ENCODE results near the gene CAPN2. TPM values are rescaled to one million over a fixed set of nuclear protein-coding genes. Genes with fewer than 3 reads are reported as not detected.

CAPN2 gene
- polyA plus RNA-seq, 1 experiment = 433 TPM

- peak overlapping the region; percentile 100 for H3K27ac ChIP-seq (ENCODE audit: low read depth, low read length)
- peak overlapping the region; percentile 54 for H3K4me3 ChIP-seq (ENCODE audit: low read depth, low read length)
- ChIA-PET POLR2A (interaction anchor here (0.6 to 2.1 kb wide), 20 partner anchors 9 to 1221 kb away, joined by 3 to 19 read pairs (median 5); partner anchors contain the start of genes CAPN2, NVL and TP53BP2), CTCF (interaction anchor here (0.7 to 5.2 kb wide), 9 partner anchors 11 to 632 kb away, joined by 3 to 69 read pairs (median 3); partner anchors contain the start of gene CAPN2)
- DNase-seq (ENCODE audit: low read depth, low spot score) = peak; percentile 95
- no peaks in the 10 kb centered on the region for H3K27me3 ChIP-seq (ENCODE audit: control insufficient read depth, insufficient read depth, low read length)
- H3K9me3 ChIP-seq (ENCODE audit: control insufficient read depth, insufficient read depth, low read length) = no peaks in the 10 kb centered on the region
- TF ChIP-seq CTCF (IDR thresholded peaks at IDR 0.05; ENCODE audit: low read depth, low read length) = no peak
Measured at GRCh38 chr1:223700942-223701637, 11.2 kb upstream of the CAPN2 start.

GRCh38 chr1:223702735-223703667 is 9.3 kb upstream of the CAPN2 start:
- no peak for DNase-seq (ENCODE audit: low read depth, low spot score)
- H3K27me3 ChIP-seq (ENCODE audit: control insufficient read depth, insufficient read depth, low read length) = no peaks in the 10 kb centered on the region
- ChIA-PET CTCF (interaction anchor here (5.2 kb wide), 1 partner anchor 46 kb away, joined by 69 read pairs; no protein-coding TSS in a partner anchor), POLR2A (no interaction called here)
- no peaks in the 10 kb centered on the region for H3K9me3 ChIP-seq (ENCODE audit: control insufficient read depth, insufficient read depth, low read length)
- peak overlapping the region; percentile 85 for H3K27ac ChIP-seq (ENCODE audit: low read depth, low read length)
- peak overlapping the region; percentile 46 for H3K4me3 ChIP-seq (ENCODE audit: low read depth, low read length)
- no peak for TF ChIP-seq CTCF (IDR thresholded peaks at IDR 0.05; ENCODE audit: low read depth, low read length)

- ChIA-PET POLR2A (no interaction called here), CTCF (no interaction called here)
- no peak overlapping the region for H3K4me3 ChIP-seq (ENCODE audit: low read depth, low read length)
- H3K27me3 ChIP-seq (ENCODE audit: control insufficient read depth, insufficient read depth, low read length) = no peaks in the 10 kb centered on the region
- DNase-seq (ENCODE audit: low read depth, low spot score) = no peak
- TF ChIP-seq CTCF (IDR thresholded peaks at IDR 0.05; ENCODE audit: low read depth, low read length) = no peak
- no peaks in the 10 kb centered on the region for H3K9me3 ChIP-seq (ENCODE audit: control insufficient read depth, insufficient read depth, low read length)
- no peak overlapping the region for H3K27ac ChIP-seq (ENCODE audit: low read depth, low read length)
Measured at GRCh38 chr1:223703668-223704013, 8.7 kb upstream of the CAPN2 start.

DNA sequence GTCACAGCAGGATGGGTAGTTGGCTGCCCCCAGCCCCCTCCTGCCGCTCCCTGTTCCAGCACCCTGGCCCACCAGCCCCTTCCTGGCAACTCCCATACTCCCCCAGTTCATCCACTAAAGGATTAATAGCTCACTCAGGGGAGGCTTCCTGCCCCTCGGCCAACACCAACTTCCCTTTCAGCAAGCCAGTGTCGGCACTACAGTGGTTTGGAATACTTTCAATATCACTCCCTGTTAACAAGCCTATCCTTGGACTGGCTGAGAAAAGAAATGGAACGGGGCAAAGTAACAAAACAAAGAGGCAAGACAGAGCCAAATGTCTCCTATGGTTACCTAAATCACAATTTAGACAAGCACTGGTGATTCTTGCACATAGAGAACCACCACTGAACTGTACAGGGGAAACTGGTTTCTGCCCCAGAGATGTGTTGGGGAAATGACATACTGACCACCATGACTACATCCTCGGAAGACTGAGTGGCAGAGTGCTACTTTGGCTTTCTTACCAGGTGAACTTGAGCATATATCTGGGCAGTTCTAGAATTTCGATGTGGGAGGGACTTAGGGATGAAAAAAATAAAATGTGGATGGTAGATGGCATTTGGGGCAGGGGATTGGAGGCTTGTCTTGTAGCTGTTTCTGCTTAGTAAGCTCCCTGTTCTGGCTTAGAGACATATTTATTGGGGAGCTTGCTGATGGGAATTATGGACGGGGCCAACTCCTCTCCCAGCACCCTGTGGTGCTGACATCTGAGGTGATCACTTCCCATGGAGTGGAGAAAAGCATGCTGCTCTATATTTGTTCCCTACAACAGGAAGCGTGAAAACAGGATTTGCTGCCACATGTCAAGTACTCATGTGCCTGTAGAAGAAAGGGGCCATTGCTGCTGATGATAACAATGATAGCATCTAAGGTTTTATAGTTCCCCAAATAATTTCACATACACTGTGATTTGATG is 7.1 kb upstream of the CAPN2 start:
- no peak for DNase-seq (ENCODE audit: low read depth, low spot score)
- Histone ChIP-seq H3K9me3 (ENCODE audit: control insufficient read depth, insufficient read depth, low read length) (no peaks in the 10 kb centered on the region), H3K27ac (ENCODE audit: low read depth, low read length) (peak overlapping the region; percentile 99), H3K4me3 (ENCODE audit: low read depth, low read length) (no peak overlapping the region), H3K27me3 (ENCODE audit: control insufficient read depth, insufficient read depth, low read length) (no peaks in the 10 kb centered on the region)
- TF ChIP-seq CTCF (IDR thresholded peaks at IDR 0.05; ENCODE audit: low read depth, low read length) = no peak
- ChIA-PET CTCF (interaction anchor here (5.1 kb wide), 1 partner anchor 45 kb away, joined by 43 read pairs; no protein-coding TSS in a partner anchor), POLR2A (interaction anchor here (0.5 to 1.0 kb wide), 3 partner anchors 16 to 44 kb away, joined by 3 to 4 read pairs (median 3); no protein-coding TSS in a partner anchor)
